Measurements from ENCODE around the gene FKBP5. TPM values are rescaled to one million over a fixed set of nuclear protein-coding genes. Genes with fewer than 3 reads are reported as not detected.

The FKBP5 gene
- total and polyA plus RNA-seq, 2 experiments from 2014 or later, result 73.6 to 254 TPM

DNA sequence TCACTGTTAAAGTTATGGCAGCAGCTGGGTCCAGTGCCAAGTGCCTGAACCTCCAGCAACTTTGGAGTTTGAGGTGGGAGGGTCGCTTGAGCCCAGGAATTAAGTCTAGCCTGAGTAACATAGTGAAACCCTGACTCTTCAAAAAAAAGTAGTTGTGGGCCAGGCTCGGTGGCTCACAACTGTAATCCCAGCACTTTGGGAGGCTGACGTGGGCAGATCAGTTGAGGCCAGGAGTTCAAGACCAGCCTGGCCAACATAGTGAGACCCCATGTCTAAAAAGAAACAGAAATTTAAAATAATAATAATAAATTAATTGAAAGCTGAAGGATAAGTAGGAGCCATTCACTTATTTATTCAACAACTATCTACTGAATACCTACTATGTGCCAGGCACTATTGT, 33.8 kb downstream of the FKBP5 start:
- TF ChIP-seq, protein P1, sequence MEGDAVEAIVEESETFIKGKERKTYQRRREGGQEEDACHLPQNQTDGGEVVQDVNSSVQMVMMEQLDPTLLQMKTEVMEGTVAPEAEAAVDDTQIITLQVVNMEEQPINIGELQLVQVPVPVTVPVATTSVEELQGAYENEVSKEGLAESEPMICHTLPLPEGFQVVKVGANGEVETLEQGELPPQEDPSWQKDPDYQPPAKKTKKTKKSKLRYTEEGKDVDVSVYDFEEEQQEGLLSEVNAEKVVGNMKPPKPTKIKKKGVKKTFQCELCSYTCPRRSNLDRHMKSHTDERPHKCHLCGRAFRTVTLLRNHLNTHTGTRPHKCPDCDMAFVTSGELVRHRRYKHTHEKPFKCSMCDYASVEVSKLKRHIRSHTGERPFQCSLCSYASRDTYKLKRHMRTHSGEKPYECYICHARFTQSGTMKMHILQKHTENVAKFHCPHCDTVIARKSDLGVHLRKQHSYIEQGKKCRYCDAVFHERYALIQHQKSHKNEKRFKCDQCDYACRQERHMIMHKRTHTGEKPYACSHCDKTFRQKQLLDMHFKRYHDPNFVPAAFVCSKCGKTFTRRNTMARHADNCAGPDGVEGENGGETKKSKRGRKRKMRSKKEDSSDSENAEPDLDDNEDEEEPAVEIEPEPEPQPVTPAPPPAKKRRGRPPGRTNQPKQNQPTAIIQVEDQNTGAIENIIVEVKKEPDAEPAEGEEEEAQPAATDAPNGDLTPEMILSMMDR (IDR thresholded peaks at IDR 0.05; ENCODE audit: poor library complexity), result no peak
- no peak for TF ChIP-seq EZH2phosphoT487 (IDR thresholded peaks at IDR 0.05; ENCODE audit: low read depth, severe bottlenecking, unreplicated experiment)
- no peak for TF ChIP-seq EZH2 (IDR thresholded peaks at IDR 0.05; ENCODE audit: borderline replicate concordance)

DNA sequence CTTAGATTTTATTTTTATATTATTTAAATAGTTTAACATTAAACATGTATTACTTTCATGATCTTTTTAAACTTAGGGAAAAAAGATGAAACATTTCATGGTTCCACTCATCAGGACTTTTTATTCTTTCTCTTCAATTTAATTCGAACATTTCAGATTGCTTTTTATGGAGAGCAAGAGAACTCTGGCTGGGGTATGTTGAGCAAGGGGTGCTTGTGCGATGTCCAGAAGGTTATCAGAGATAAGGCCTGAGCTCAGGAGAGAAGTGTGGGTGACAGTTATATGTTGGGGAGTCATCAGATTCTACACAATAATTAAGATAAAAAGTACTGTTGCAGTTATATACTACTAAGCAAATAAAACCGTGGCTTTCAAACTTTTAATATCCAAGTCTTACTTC, 37.5 kb downstream of the FKBP5 start:
- peaks cover 67% of the 10 kb centered on the region for H4K20me1 ChIP-seq (ENCODE audit: insufficient read depth, poor library complexity, severe bottlenecking)
- no peaks in the 10 kb centered on the region for H3K27me3 ChIP-seq
- no peaks in the 10 kb centered on the region for H3K9me3 ChIP-seq (ENCODE audit: low read depth)
- WGBS (ENCODE audit: low lambda C conversion rate, missing lambda C conversion rate), result 86% methylated on average over 3 of the region's 3 CpGs
- H3K27ac ChIP-seq, result no peak overlapping the region
- no peak overlapping the region for H3K4me2 ChIP-seq
- TF ChIP-seq, protein P1 (IDR thresholded peaks at IDR 0.05; ENCODE audit: poor library complexity), result no peak
- TF ChIP-seq EZH2phosphoT487 (IDR thresholded peaks at IDR 0.05; ENCODE audit: low read depth, severe bottlenecking, unreplicated experiment) (no peak), EZH2 (IDR thresholded peaks at IDR 0.05; ENCODE audit: borderline replicate concordance) (no peak)
- H3K79me2 ChIP-seq, result peaks cover 73% of the 10 kb centered on the region
- no peaks in the 10 kb centered on the region for H3K9me2 ChIP-seq (replicated peaks; ENCODE audit: insufficient read depth)
- H3K4me1 ChIP-seq (ENCODE audit: insufficient read depth), result peaks cover 3% of the 10 kb centered on the region
- no peak for DNase-seq (ENCODE audit: low spot score)
- no peak overlapping the region for H2AFZ ChIP-seq
- no peaks in the 10 kb centered on the region for H3K36me3 ChIP-seq (replicated peaks; ENCODE audit: insufficient read depth, low read depth)
- no peak overlapping the region for H3K4me3 ChIP-seq

More for the DNA sequence above, 33.8 kb downstream of the FKBP5 start:
- WGBS (ENCODE audit: low lambda C conversion rate, missing lambda C conversion rate), result 95% methylated on average over 3 of the region's 3 CpGs
- no peak overlapping the region for H3K27ac ChIP-seq
- H2AFZ ChIP-seq, result no peak overlapping the region
- no peaks in the 10 kb centered on the region for H3K36me3 ChIP-seq (replicated peaks; ENCODE audit: insufficient read depth, low read depth)
- H3K4me3 ChIP-seq, result no peak overlapping the region
- no peaks in the 10 kb centered on the region for H3K4me1 ChIP-seq (ENCODE audit: insufficient read depth)
- DNase-seq (ENCODE audit: low spot score), result no peak
- H4K20me1 ChIP-seq (ENCODE audit: insufficient read depth, poor library complexity, severe bottlenecking), result peaks cover 58% of the 10 kb centered on the region
- H3K27me3 ChIP-seq, result no peaks in the 10 kb centered on the region
- no peak overlapping the region for H3K4me2 ChIP-seq
- no peaks in the 10 kb centered on the region for H3K9me3 ChIP-seq (ENCODE audit: low read depth)
- peaks cover 64% of the 10 kb centered on the region for H3K79me2 ChIP-seq
- H3K9me2 ChIP-seq (replicated peaks; ENCODE audit: insufficient read depth), result no peaks in the 10 kb centered on the region

DNA sequence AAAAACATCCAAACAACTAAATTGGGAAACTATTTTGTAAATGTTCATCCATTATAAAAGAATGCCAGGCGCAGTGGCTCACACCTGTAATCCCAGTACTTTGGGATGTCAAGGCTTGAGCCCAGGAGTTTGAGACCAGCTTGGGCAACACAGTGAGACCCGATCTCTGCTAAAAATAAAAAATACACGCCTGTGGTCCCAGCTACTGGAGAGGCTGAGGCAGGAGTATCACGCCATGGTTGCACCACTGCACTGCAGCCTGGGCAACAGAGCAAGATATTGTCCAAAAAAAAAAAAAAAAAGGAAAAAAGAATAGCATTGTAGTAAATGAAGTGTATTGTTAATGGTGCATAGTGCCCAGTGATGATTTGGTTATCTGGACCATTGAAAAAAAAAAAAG, 38.7 kb downstream of the FKBP5 start:
- no peak overlapping the region for H3K4me3 ChIP-seq
- no peaks in the 10 kb centered on the region for H3K9me2 ChIP-seq (replicated peaks; ENCODE audit: insufficient read depth)
- TF ChIP-seq, protein P1 (IDR thresholded peaks at IDR 0.05; ENCODE audit: poor library complexity), result no peak
- no peak for TF ChIP-seq EZH2phosphoT487 (IDR thresholded peaks at IDR 0.05; ENCODE audit: low read depth, severe bottlenecking, unreplicated experiment)
- TF ChIP-seq EZH2 (IDR thresholded peaks at IDR 0.05; ENCODE audit: borderline replicate concordance), result no peak
- no peak for DNase-seq (ENCODE audit: low spot score)
- no peak overlapping the region for H3K4me2 ChIP-seq
- no peaks in the 10 kb centered on the region for H3K36me3 ChIP-seq (replicated peaks; ENCODE audit: insufficient read depth, low read depth)
- peaks cover 4% of the 10 kb centered on the region for H3K4me1 ChIP-seq (ENCODE audit: insufficient read depth)
- no peaks in the 10 kb centered on the region for H3K9me3 ChIP-seq (ENCODE audit: low read depth)
- peaks cover 68% of the 10 kb centered on the region for H3K79me2 ChIP-seq
- no peaks in the 10 kb centered on the region for H3K27me3 ChIP-seq
- no peak overlapping the region for H3K27ac ChIP-seq
- peaks cover 63% of the 10 kb centered on the region for H4K20me1 ChIP-seq (ENCODE audit: insufficient read depth, poor library complexity, severe bottlenecking)
- WGBS (ENCODE audit: low lambda C conversion rate, missing lambda C conversion rate), result 97% methylated on average over 4 of the region's 4 CpGs
- no peak overlapping the region for H2AFZ ChIP-seq

DNA sequence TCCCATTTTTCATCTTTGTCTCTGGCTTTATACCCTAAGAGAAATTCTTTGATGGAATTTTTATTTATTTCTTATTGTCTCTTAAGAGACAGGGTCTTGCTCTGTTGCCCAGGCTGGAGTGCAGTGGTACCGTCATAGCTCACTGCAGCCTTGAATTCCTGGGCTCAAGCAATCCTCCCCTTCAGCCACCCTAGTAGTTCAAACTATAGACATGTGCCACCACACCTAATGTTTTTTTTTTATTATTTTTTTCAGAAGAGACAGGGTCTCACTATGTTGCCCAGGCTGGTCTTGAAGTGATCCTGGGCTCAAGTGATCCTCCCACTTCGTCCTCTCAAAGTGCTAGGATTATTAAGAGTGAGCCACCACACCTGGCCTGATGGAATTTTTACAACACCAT, 40.5 kb downstream of the FKBP5 start:
- Histone ChIP-seq H4K20me1 (ENCODE audit: insufficient read depth, poor library complexity, severe bottlenecking) (peaks cover 56% of the 10 kb centered on the region), H3K27me3 (no peaks in the 10 kb centered on the region), H3K36me3 (replicated peaks; ENCODE audit: insufficient read depth, low read depth) (no peaks in the 10 kb centered on the region), H3K79me2 (peaks cover 69% of the 10 kb centered on the region), H3K9me2 (replicated peaks; ENCODE audit: insufficient read depth) (no peaks in the 10 kb centered on the region), H3K4me2 (no peak overlapping the region), H3K27ac (no peak overlapping the region), H3K4me1 (ENCODE audit: insufficient read depth) (peaks cover 4% of the 10 kb centered on the region), H2AFZ (no peak overlapping the region), H3K9me3 (ENCODE audit: low read depth) (no peaks in the 10 kb centered on the region), H3K4me3 (no peak overlapping the region)
- no peak for DNase-seq (ENCODE audit: low spot score)
- WGBS (ENCODE audit: low lambda C conversion rate, missing lambda C conversion rate), result 92% methylated on average over 2 of the region's 2 CpGs
- TF ChIP-seq EZH2 (IDR thresholded peaks at IDR 0.05; ENCODE audit: borderline replicate concordance), result no peak
